Caco-2 (cell line): ENCODE measurements around the gene TPM4. TPM values are rescaled to one million over a fixed set of nuclear protein-coding genes. Genes with fewer than 3 reads are reported as not detected.

ENCODE experiments used
- BruUV-seq: library from RNA; stranded (reverse); fragments of 400-500 nt; replicated peaks from 2 replicates; lab custom pipeline; 2021; lab: Mats Ljungman, UMichigan
- CTCF ChIA-PET: fragments of 300-600 bp; sonication (Branson Sonifier 250); formaldehyde crosslinking; loops from one replicate; lab custom pipeline; 2022; ENCODE audit warnings: antibody characterized with exemption; lab: Charles Lee
- POLR2A ChIA-PET: fragments of 300-600 bp; sonication (Branson Sonifier 250); formaldehyde crosslinking; loops from one replicate; lab custom pipeline; 2022; ENCODE audit warnings: antibody characterized with exemption; lab: Charles Lee
- DNase-seq, 2 experiments: peaks; one replicate each; pipeline versions ENCODE4 v3.0.0 to v3.0.0-alpha.2; 2020 to 2022
- H3K27me3 ChIP-seq: replicated peaks from 2 replicates; pipeline ENCODE4 v1.6.0; 2011; ENCODE audit warnings: low read length; ENCODE audit not compliant: control insufficient read depth, insufficient read depth
- H3K36me3 ChIP-seq: 2 replicates; pipeline ENCODE4 v1.5.1; 2011; ENCODE audit warnings: low read length; ENCODE audit not compliant: control insufficient read depth, insufficient read depth
- H3K4me1 ChIP-seq: fragments of 250-450 bp; sonication (Bioruptor Pico); 2 replicates; pipeline ENCODE4 v1.5.1; 2020; ENCODE audit warnings: mild to moderate bottlenecking
- H3K4me3 ChIP-seq: 2 replicates; pipeline ENCODE4 v1.5.1; 2011; ENCODE audit warnings: low read depth, mild to moderate bottlenecking, control low read depth, low read length
- H3K9me3 ChIP-seq: fragments of 250-450 bp; sonication (Bioruptor Pico); 2 replicates; pipeline ENCODE4 v1.5.1; 2020; ENCODE audit warnings: mild to moderate bottlenecking, moderate library complexity
- H3K27ac Mint-ChIP-seq: one replicate; pipeline ENCODE4 v1.8.0; 2022; ENCODE audit warnings: mixed read lengths; ENCODE audit not compliant: unreplicated experiment
- H3K27me3 Mint-ChIP-seq: one replicate; pipeline ENCODE4 v1.8.0; 2022; ENCODE audit warnings: mixed read lengths; ENCODE audit not compliant: insufficient read depth, unreplicated experiment
- H3K36me3 Mint-ChIP-seq: one replicate; pipeline ENCODE4 v1.8.0; 2022; ENCODE audit warnings: mild to moderate bottlenecking, mixed read lengths; ENCODE audit not compliant: insufficient read depth, unreplicated experiment
- H3K4me1 Mint-ChIP-seq: one replicate; pipeline ENCODE4 v1.8.0; 2022; ENCODE audit warnings: low read depth, mixed read lengths; ENCODE audit not compliant: unreplicated experiment
- H3K4me3 Mint-ChIP-seq: one replicate; pipeline ENCODE4 v1.8.0; 2022; ENCODE audit warnings: mild to moderate bottlenecking, moderate library complexity, mixed read lengths; ENCODE audit not compliant: unreplicated experiment
- H3K9me3 Mint-ChIP-seq: one replicate; pipeline ENCODE4 v1.8.0; 2022; ENCODE audit warnings: mixed read lengths; ENCODE audit not compliant: unreplicated experiment
- intact Hi-C: fragments of 100-400 bp; cut with micrococcal nuclease; formaldehyde crosslinking; loops from one replicate; pipeline ENCODE4 v1.10.0; 2022; ENCODE audit not compliant: unreplicated experiment
- total RNA-seq: library from RNA; stranded (reverse); gene quantifications from 2 replicates; pipeline ENCODE4 v1.2.3, GENCODE V29; 2022
- TF ChIP-seq, protein P1 (sequence below), 2 experiments: fragments of 200-600 bp in 1 of 2; IDR thresholded peaks; 1 replicate in 1 of 2; 2 replicates in 1 of 2; pipeline versions ENCODE4 v1.5.1 to v1.8.0; 2011 to 2022; ENCODE audit warnings: antibody characterized with exemption in 1 of 2, control low read depth in 1 of 2, inconsistent platforms in 1 of 2, low read depth in 1 of 2, low read length in 1 of 2, mild to moderate bottlenecking in 1 of 2, moderate library complexity in 1 of 2; ENCODE audit not compliant: insufficient read depth in 1 of 2, severe bottlenecking in 1 of 2, unreplicated experiment in 1 of 2

TPM4 gene
- total RNA-seq, 1 experiment from 2014 or later, result 368 TPM

DNA sequence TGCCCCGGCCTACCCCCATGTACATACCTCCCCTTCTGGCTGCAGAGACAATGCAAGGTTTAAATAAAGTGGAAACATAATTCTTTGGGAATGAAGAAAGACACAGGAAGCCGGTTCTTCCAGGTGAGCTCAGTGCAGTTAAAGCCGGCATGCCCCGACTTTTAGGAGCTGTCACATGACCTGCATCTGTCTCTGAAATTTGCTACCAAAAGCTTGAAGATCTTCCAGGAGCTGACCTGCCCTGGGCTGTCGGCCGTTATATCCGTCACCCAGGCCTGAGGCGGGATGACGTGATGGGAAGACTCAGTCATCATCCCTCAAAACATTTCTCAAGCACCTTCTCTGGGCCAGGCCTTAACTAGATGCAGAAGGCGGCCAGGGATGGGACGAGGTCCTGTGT lies 45.7 kb downstream of the TPM4 start:
- H3K36me3 ChIP-seq, result peaks cover 3% of the 10 kb centered on the region
- TF ChIP-seq, protein P1, sequence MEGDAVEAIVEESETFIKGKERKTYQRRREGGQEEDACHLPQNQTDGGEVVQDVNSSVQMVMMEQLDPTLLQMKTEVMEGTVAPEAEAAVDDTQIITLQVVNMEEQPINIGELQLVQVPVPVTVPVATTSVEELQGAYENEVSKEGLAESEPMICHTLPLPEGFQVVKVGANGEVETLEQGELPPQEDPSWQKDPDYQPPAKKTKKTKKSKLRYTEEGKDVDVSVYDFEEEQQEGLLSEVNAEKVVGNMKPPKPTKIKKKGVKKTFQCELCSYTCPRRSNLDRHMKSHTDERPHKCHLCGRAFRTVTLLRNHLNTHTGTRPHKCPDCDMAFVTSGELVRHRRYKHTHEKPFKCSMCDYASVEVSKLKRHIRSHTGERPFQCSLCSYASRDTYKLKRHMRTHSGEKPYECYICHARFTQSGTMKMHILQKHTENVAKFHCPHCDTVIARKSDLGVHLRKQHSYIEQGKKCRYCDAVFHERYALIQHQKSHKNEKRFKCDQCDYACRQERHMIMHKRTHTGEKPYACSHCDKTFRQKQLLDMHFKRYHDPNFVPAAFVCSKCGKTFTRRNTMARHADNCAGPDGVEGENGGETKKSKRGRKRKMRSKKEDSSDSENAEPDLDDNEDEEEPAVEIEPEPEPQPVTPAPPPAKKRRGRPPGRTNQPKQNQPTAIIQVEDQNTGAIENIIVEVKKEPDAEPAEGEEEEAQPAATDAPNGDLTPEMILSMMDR (IDR thresholded peaks at IDR 0.05; ENCODE audit: insufficient read depth in 1 of 2, low read depth in 1 of 2, low read length in 1 of 2, severe bottlenecking in 1 of 2, unreplicated experiment in 1 of 2), result no peak
- DNase-seq, result no peak
- H3K9me3 ChIP-seq, result no peaks in the 10 kb centered on the region
- H3K4me3 Mint-ChIP-seq, result no peak overlapping the region
- no peak overlapping the region for H3K4me3 ChIP-seq
- intact Hi-C loops, result no loop called here
- H3K9me3 Mint-ChIP-seq, result no peaks in the 10 kb centered on the region
- POLR2A ChIA-PET, result no interaction called here
- H3K36me3 Mint-ChIP-seq, result peaks cover 91% of the 10 kb centered on the region
- no peaks in the 10 kb centered on the region for H3K4me1 ChIP-seq
- CTCF ChIA-PET, result no interaction called here
- no TSS peak for BruUV-seq
- no peaks in the 10 kb centered on the region for H3K4me1 Mint-ChIP-seq
- no peaks in the 10 kb centered on the region for H3K27me3 ChIP-seq
- no peak overlapping the region for H3K27ac Mint-ChIP-seq
- H3K27me3 Mint-ChIP-seq, result no peaks in the 10 kb centered on the region

DNA sequence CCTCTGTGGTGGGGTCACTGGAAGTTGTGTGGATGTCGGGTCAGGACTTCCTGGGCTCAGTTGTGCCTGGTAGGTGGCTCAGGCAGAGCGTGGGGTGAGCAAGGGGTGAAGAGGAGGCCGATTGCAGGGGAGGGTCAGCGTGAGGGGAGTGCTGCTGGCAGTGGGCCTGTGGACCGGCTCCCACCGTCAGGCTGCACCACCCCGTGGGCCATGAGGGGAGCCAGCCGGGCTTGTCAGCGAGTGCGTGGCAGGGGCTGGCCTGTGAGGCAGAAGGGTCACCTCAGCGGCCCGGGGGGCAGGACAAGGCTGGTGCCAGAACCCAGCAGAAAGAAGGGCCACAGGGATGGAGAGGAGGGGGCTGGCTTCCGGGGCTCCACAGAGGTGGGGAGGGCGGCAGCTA lies 48.7 kb downstream of the TPM4 start:
- Histone ChIP-seq H3K4me3 (no peak overlapping the region), H3K27me3 (no peaks in the 10 kb centered on the region), H3K4me1 (no peaks in the 10 kb centered on the region), H3K9me3 (no peaks in the 10 kb centered on the region), H3K36me3 (no peaks in the 10 kb centered on the region; the same call in 1 of the 2 replicates)
- Mint-ChIP-seq H3K27me3 (no peaks in the 10 kb centered on the region), H3K4me1 (no peaks in the 10 kb centered on the region), H3K4me3 (no peak overlapping the region), H3K9me3 (no peaks in the 10 kb centered on the region), H3K27ac (no peak overlapping the region), H3K36me3 (peaks cover 91% of the 10 kb centered on the region)
- intact Hi-C loops, result no loop called here
- no peak for DNase-seq
- BruUV-seq, result no TSS peak
- TF ChIP-seq, protein P1 (IDR thresholded peaks at IDR 0.05; ENCODE audit: insufficient read depth in 1 of 2, low read depth in 1 of 2, low read length in 1 of 2, severe bottlenecking in 1 of 2, unreplicated experiment in 1 of 2), result no peak
- ChIA-PET CTCF (no interaction called here), POLR2A (no interaction called here)

DNA sequence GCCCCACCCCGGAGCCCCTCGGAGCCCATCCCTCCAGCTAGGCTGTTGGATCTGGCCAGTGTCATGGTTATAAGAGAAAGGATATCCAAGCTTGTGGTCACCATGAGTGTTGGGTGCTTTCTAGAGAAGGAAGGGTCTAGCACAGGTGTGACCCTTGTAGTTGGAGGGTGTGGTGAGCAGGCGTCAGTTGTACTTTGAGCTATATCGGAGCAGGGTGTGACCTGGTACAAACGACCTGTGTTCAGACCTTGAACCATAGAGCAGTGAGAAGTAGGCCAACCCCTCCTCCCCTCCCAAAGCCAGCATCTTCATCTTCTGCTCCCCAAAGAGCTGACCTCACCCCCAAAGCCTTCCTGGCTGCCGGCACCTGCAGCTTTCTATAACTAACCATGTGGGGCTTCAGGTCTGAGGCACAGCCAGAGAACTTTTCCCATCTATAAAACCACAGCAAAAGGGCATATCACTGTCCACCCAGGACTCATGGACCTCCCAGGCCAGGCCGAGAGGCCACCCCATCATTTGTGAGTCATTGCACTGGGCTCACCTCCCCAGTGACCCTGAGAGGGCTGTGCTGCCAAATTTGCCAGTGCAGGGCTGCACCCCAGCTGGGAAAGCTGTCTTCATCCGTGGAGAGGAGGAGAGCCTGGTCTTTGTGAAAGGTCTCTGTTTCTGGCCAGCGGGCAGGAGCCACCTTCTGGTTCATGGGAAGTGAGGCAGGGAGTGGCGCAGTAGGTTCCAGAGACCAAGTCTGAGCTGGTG lies 49.6 kb downstream of the TPM4 start:
- Mint-ChIP-seq H3K9me3 (peaks cover 2% of the 10 kb centered on the region), H3K4me1 (no peaks in the 10 kb centered on the region), H3K27me3 (no peaks in the 10 kb centered on the region), H3K4me3 (no peak overlapping the region), H3K27ac (no peak overlapping the region), H3K36me3 (peaks cover 91% of the 10 kb centered on the region)
- no peak for DNase-seq
- no TSS peak for BruUV-seq
- no peaks in the 10 kb centered on the region; the same call in 1 of the 2 replicates for H3K36me3 ChIP-seq
- no peaks in the 10 kb centered on the region for H3K27me3 ChIP-seq
- POLR2A ChIA-PET, result no interaction called here
- no peaks in the 10 kb centered on the region for H3K4me1 ChIP-seq
- CTCF ChIA-PET, result no interaction called here
- TF ChIP-seq, protein P1 (IDR thresholded peaks at IDR 0.05; ENCODE audit: insufficient read depth in 1 of 2, low read depth in 1 of 2, low read length in 1 of 2, severe bottlenecking in 1 of 2, unreplicated experiment in 1 of 2), result no peak
- no peaks in the 10 kb centered on the region for H3K9me3 ChIP-seq
- H3K4me3 ChIP-seq, result no peak overlapping the region
- intact Hi-C loops, result no loop called here
